ENCODE measurements around the gene GBA2.

- TF ChIP-seq POLR2A (IDR thresholded peaks at IDR 0.05) (no peak), CTCF (IDR thresholded peaks at IDR 0.05) (no peak), POLR2AphosphoS5 (IDR thresholded peaks at IDR 0.05; ENCODE audit: insufficient read depth in 1 of 2, low read depth in 1 of 2) (no peak)
Measured at GRCh38 chr9:35690294-35690613, 58.8 kb downstream of the GBA2 start.
